ENCODE results near the gene GPR33. TPM values are rescaled to one million over a fixed set of nuclear protein-coding genes. Genes with fewer than 3 reads are reported as not detected.

Gene GPR33
- total and polyA plus RNA-seq, 2 of the 8 experiments (the other 6 are each of a cell fraction or from before 2014, with no cell fraction given) = not detected

DNA sequence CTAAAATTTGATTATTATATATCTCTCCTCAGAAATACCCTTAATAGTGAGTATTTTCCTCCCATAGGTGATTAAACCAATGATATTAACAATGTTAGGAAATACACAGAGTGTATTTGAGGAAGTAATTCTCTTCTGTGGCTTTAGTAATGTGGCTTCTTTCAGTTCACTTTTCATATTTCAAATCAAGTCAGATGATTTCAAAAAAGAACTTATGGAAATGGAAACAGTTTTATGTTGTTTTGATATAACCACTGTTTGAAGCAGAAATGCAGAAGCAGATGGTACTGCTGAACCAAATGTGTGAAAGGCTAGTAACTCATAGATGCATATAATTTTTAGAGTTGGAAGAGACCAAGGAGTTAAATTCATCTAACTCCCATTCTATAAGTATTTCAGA is 1.9 kb upstream of the GPR33 start:
- no peak for FAIRE-seq
- Histone ChIP-seq H2BK20ac (ENCODE audit: low read length) (no peak overlapping the region), H3K23me2 (ENCODE audit: low read depth, low read length) (peaks cover 2% of the 10 kb centered on the region; the same call in 1 of the 2 replicates), H2BK5ac (ENCODE audit: low read depth, low read length) (no peak overlapping the region), H3K4me3 (ENCODE audit: extremely low read depth in 1 of 4, insufficient read depth in 2 of 4, low read depth in 3 of 4, low read length in 4 of 4) (no peak overlapping the region), H3K4me2 (ENCODE audit: insufficient read depth in 1 of 2, low read depth in 2 of 2, low read length in 2 of 2) (no peak overlapping the region), H2AK5ac (ENCODE audit: low read depth, low read length) (no peak overlapping the region), H4K91ac (replicated peaks; ENCODE audit: insufficient read length, low read length) (no peak overlapping the region), H4K20me1 (replicated peaks in 1 of 2; ENCODE audit: control insufficient read depth in 1 of 2, insufficient read depth in 2 of 2, low read length in 2 of 2) (no peaks in the 10 kb centered on the region), H3K4me1 (replicated peaks in 1 of 4; ENCODE audit: control insufficient read depth in 3 of 4, insufficient read depth in 4 of 4, low read length in 3 of 4) (no peaks in the 10 kb centered on the region), H3K18ac (ENCODE audit: extremely low read depth, low read length) (no peak overlapping the region), H3K27me3 (replicated peaks in 1 of 4; ENCODE audit: control insufficient read depth in 3 of 4, extremely low read depth in 1 of 4, insufficient read depth in 3 of 4, low read length in 3 of 4) (no peaks in the 10 kb centered on the region), H2AFZ (ENCODE audit: low read length) (no peak overlapping the region), H3K79me1 (ENCODE audit: low read depth, low read length) (no peaks in the 10 kb centered on the region), H2BK12ac (ENCODE audit: low read depth, low read length) (no peak overlapping the region), H2BK120ac (replicated peaks; ENCODE audit: low read depth, low read length) (no peak overlapping the region), H3K56ac (replicated peaks; ENCODE audit: insufficient read length, low read depth, low read length) (no peak overlapping the region), H3K4ac (replicated peaks; ENCODE audit: insufficient read length, low read depth, low read length) (no peak overlapping the region), H3K14ac (ENCODE audit: insufficient read length) (no peak overlapping the region), H2BK15ac (ENCODE audit: low read length) (no peak overlapping the region), H4K5ac (ENCODE audit: insufficient read length, low read depth, low read length) (no peak overlapping the region), H3K36me3 (ENCODE audit: control insufficient read depth in 2 of 4, insufficient read depth in 4 of 4, low read length in 3 of 4) (no peaks in the 10 kb centered on the region), H3K79me2 (ENCODE audit: control insufficient read depth in 1 of 2, insufficient read depth in 2 of 2, low read length in 2 of 2) (no peaks in the 10 kb centered on the region), H3K23ac (ENCODE audit: insufficient read length) (no peak overlapping the region), H3K9me3 (ENCODE audit: insufficient read depth in 2 of 2, low read depth in 1 of 2, low read length in 1 of 2) (peaks cover 0 to 4% of the 10 kb centered on the region in 2 experiments; a peak in 2 of 4 replicates), H4K8ac (ENCODE audit: extremely low read depth, insufficient read depth, low read length) (no peak overlapping the region), H3K27ac (ENCODE audit: low read depth, low read length) (no peak overlapping the region), H3K9ac (replicated peaks in 1 of 4; ENCODE audit: extremely low read depth in 1 of 4, low read depth in 3 of 4, low read length in 3 of 4) (no peak overlapping the region)
- CTCF ChIA-PET (ENCODE audit: partially characterized antibody) = no interaction called here
- DNase-seq (ENCODE audit: low read depth in 1 of 2, low spot score in 2 of 2) = no peak
- TF ChIP-seq SIN3A (conservative IDR thresholded peaks at IDR 0.05 in 1 of 2, IDR thresholded peaks at IDR 0.05 in 1 of 2; ENCODE audit: low read depth in 1 of 2, low read length in 2 of 2) (no peak), CHD2 (IDR thresholded peaks at IDR 0.05; ENCODE audit: low read length) (no peak), JUN (IDR thresholded peaks at IDR 0.05; ENCODE audit: low read depth, low read length) (no peak), BCL11A (IDR thresholded peaks at IDR 0.05; ENCODE audit: low read depth in 2 of 2, low read length in 2 of 2) (no peak), SAP30 (IDR thresholded peaks at IDR 0.05; ENCODE audit: insufficient read depth, insufficient replicate concordance, low read length) (no peak), EP300 (IDR thresholded peaks at IDR 0.05; ENCODE audit: borderline replicate concordance in 1 of 2, low read depth in 2 of 2, low read length in 2 of 2) (no peak)
- POLR2A ChIA-PET (ENCODE audit: partially characterized antibody) = no interaction called here

Data from H1 (cell line).